Measurements from ENCODE around the gene TAF4.

Gene TAF4

DNA sequence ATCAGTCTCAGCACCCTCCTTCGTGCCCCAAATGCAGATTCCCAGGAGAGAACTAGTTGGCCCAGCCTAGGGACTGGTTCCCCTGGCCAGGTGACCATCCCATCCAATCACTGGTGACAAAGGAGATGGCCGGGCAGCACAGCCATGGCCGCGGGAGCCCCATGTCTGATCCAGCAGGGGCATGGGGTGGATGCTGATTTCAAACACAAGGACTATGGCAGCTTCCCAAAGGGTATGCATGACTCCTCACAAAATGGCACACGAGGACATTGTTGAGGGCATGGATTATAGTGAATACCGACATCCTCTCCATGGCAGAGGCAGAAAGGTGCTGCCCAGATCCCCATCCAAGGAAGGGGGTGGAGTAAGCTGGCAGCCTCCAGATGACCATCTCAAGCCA lies 46.7 kb upstream of the TAF4 start (continued):
- TF ChIP-seq, protein P1, sequence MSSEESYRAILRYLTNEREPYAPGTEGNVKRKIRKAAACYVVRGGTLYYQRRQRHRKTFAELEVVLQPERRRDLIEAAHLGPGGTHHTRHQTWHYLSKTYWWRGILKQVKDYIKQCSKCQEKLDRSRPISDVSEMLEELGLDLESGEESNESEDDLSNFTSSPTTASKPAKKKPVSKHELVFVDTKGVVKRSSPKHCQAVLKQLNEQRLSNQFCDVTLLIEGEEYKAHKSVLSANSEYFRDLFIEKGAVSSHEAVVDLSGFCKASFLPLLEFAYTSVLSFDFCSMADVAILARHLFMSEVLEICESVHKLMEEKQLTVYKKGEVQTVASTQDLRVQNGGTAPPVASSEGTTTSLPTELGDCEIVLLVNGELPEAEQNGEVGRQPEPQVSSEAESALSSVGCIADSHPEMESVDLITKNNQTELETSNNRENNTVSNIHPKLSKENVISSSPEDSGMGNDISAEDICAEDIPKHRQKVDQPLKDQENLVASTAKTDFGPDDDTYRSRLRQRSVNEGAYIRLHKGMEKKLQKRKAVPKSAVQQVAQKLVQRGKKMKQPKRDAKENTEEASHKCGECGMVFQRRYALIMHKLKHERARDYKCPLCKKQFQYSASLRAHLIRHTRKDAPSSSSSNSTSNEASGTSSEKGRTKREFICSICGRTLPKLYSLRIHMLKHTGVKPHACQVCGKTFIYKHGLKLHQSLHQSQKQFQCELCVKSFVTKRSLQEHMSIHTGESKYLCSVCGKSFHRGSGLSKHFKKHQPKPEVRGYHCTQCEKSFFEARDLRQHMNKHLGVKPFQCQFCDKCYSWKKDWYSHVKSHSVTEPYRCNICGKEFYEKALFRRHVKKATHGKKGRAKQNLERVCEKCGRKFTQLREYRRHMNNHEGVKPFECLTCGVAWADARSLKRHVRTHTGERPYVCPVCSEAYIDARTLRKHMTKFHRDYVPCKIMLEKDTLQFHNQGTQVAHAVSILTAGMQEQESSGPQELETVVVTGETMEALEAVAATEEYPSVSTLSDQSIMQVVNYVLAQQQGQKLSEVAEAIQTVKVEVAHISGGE (tag by site-specific recombination; conservative IDR thresholded peaks at IDR 0.05; ENCODE audit: low read depth): no peak

DNA sequence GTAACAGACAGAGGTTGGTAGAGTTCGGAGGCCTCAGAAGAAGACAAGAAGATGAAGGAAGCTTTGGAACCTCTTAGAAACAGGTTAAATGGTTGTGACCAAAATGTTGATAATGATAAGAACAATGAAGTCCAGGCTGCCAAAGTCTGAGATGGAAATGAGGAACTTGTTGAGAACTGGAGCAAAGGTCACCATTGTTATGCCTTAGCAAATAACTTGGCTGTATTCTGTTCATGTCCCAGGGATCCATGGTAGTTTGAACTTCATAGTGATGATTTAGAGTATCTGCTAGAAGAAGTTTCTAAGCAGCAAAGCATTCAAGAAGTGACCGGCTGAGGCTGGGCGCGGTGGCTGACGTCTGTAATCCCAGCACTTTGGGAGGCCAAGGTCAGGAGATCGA lies 45.5 kb upstream of the TAF4 start:
- ChIA-PET CTCF (interaction anchor here (1.1 kb wide), 1 partner anchor 24 kb away, joined by 4 read pairs; no protein-coding TSS in a partner anchor), POLR2A (no interaction called here)
- Histone ChIP-seq H3K36me3 (ENCODE audit: control insufficient read depth in 2 of 2, insufficient read depth in 1 of 2, low read length in 2 of 2) (no peaks in the 10 kb centered on the region), H3K4me1 (ENCODE audit: control insufficient read depth, insufficient read depth, low read length) (no peaks in the 10 kb centered on the region), H3K4me3 (ENCODE audit: low read depth, low read length) (no peak overlapping the region), H3K27ac (ENCODE audit: extremely low read depth, low read depth, low read length) (no peak overlapping the region), H3K9me3 (ENCODE audit: control insufficient read depth, insufficient read depth, low read depth, low read length) (no peaks in the 10 kb centered on the region)
- no peak for TF ChIP-seq ZNF548 (tag by site-specific recombination; IDR thresholded peaks at IDR 0.05)
- TF ChIP-seq, protein P2, sequence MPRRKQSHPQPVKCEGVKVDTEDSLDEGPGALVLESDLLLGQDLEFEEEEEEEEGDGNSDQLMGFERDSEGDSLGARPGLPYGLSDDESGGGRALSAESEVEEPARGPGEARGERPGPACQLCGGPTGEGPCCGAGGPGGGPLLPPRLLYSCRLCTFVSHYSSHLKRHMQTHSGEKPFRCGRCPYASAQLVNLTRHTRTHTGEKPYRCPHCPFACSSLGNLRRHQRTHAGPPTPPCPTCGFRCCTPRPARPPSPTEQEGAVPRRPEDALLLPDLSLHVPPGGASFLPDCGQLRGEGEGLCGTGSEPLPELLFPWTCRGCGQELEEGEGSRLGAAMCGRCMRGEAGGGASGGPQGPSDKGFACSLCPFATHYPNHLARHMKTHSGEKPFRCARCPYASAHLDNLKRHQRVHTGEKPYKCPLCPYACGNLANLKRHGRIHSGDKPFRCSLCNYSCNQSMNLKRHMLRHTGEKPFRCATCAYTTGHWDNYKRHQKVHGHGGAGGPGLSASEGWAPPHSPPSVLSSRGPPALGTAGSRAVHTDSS (tag by site-specific recombination; IDR thresholded peaks at IDR 0.05): no peak
- TF ChIP-seq, protein P3, sequence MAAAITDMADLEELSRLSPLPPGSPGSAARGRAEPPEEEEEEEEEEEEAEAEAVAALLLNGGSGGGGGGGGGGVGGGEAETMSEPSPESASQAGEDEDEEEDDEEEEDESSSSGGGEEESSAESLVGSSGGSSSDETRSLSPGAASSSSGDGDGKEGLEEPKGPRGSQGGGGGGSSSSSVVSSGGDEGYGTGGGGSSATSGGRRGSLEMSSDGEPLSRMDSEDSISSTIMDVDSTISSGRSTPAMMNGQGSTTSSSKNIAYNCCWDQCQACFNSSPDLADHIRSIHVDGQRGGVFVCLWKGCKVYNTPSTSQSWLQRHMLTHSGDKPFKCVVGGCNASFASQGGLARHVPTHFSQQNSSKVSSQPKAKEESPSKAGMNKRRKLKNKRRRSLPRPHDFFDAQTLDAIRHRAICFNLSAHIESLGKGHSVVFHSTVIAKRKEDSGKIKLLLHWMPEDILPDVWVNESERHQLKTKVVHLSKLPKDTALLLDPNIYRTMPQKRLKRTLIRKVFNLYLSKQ (tag by site-specific recombination; IDR thresholded peaks at IDR 0.05; ENCODE audit: borderline replicate concordance): no peak
- no peak for TF ChIP-seq ZBTB1 (tag by site-specific recombination; IDR thresholded peaks at IDR 0.05)
- TF ChIP-seq, protein P4, sequence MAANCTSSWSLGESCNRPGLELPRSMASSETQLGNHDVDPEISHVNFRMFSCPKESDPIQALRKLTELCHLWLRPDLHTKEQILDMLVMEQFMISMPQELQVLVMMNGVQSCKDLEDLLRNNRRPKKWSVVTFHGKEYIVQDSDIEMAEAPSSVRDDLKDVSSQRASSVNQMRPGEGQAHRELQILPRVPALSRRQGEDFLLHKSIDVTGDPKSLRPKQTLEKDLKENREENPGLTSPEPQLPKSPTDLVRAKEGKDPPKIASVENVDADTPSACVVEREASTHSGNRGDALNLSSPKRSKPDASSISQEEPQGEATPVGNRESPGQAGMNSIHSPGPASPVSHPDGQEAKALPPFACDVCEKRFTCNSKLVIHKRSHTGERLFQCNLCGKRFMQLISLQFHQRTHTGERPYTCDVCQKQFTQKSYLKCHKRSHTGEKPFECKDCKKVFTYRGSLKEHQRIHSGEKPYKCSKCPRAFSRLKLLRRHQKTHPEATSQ (tag by site-specific recombination; IDR thresholded peaks at IDR 0.05): no peak
- no peak for TF ChIP-seq ZNF600 (tag by site-specific recombination; IDR thresholded peaks at IDR 0.05)
- no peak for TF ChIP-seq SALL2 (tag by site-specific recombination; IDR thresholded peaks at IDR 0.05; ENCODE audit: borderline replicate concordance)
- no peak for TF ChIP-seq ZNF311 (tag by site-specific recombination; IDR thresholded peaks at IDR 0.05; ENCODE audit: borderline replicate concordance)
- TF ChIP-seq, protein P5, sequence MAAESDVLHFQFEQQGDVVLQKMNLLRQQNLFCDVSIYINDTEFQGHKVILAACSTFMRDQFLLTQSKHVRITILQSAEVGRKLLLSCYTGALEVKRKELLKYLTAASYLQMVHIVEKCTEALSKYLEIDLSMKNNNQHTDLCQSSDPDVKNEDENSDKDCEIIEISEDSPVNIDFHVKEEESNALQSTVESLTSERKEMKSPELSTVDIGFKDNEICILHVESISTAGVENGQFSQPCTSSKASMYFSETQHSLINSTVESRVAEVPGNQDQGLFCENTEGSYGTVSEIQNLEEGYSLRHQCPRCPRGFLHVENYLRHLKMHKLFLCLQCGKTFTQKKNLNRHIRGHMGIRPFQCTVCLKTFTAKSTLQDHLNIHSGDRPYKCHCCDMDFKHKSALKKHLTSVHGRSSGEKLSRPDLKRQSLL (tag by site-specific recombination; IDR thresholded peaks at IDR 0.05): no peak
- no peak for TF ChIP-seq ZNF785 (tag by site-specific recombination; IDR thresholded peaks at IDR 0.05)
- TF ChIP-seq, protein P6, sequence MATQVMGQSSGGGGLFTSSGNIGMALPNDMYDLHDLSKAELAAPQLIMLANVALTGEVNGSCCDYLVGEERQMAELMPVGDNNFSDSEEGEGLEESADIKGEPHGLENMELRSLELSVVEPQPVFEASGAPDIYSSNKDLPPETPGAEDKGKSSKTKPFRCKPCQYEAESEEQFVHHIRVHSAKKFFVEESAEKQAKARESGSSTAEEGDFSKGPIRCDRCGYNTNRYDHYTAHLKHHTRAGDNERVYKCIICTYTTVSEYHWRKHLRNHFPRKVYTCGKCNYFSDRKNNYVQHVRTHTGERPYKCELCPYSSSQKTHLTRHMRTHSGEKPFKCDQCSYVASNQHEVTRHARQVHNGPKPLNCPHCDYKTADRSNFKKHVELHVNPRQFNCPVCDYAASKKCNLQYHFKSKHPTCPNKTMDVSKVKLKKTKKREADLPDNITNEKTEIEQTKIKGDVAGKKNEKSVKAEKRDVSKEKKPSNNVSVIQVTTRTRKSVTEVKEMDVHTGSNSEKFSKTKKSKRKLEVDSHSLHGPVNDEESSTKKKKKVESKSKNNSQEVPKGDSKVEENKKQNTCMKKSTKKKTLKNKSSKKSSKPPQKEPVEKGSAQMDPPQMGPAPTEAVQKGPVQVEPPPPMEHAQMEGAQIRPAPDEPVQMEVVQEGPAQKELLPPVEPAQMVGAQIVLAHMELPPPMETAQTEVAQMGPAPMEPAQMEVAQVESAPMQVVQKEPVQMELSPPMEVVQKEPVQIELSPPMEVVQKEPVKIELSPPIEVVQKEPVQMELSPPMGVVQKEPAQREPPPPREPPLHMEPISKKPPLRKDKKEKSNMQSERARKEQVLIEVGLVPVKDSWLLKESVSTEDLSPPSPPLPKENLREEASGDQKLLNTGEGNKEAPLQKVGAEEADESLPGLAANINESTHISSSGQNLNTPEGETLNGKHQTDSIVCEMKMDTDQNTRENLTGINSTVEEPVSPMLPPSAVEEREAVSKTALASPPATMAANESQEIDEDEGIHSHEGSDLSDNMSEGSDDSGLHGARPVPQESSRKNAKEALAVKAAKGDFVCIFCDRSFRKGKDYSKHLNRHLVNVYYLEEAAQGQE (tag by site-specific recombination; IDR thresholded peaks at IDR 0.05): no peak
- TF ChIP-seq, protein P7, sequence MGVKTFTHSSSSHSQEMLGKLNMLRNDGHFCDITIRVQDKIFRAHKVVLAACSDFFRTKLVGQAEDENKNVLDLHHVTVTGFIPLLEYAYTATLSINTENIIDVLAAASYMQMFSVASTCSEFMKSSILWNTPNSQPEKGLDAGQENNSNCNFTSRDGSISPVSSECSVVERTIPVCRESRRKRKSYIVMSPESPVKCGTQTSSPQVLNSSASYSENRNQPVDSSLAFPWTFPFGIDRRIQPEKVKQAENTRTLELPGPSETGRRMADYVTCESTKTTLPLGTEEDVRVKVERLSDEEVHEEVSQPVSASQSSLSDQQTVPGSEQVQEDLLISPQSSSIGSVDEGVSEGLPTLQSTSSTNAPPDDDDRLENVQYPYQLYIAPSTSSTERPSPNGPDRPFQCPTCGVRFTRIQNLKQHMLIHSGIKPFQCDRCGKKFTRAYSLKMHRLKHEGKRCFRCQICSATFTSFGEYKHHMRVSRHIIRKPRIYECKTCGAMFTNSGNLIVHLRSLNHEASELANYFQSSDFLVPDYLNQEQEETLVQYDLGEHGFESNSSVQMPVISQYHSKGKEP (tag by site-specific recombination; IDR thresholded peaks at IDR 0.05): no peak
- no peak for TF ChIP-seq ZNF473 (tag by site-specific recombination; IDR thresholded peaks at IDR 0.05)
- TF ChIP-seq, protein P8, sequence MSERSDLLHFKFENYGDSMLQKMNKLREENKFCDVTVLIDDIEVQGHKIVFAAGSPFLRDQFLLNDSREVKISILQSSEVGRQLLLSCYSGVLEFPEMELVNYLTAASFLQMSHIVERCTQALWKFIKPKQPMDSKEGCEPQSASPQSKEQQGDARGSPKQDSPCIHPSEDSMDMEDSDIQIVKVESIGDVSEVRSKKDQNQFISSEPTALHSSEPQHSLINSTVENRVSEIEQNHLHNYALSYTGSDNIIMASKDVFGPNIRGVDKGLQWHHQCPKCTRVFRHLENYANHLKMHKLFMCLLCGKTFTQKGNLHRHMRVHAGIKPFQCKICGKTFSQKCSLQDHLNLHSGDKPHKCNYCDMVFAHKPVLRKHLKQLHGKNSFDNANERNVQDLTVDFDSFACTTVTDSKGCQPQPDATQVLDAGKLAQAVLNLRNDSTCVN (tag by site-specific recombination; optimal IDR thresholded peaks at IDR 0.05): no peak
- TF ChIP-seq KLF1 (tag by site-specific recombination; IDR thresholded peaks at IDR 0.05): no peak
- no peak for TF ChIP-seq ZNF354C (tag by site-specific recombination; IDR thresholded peaks at IDR 0.05; ENCODE audit: borderline replicate concordance, low read depth)
- TF ChIP-seq, protein P9, sequence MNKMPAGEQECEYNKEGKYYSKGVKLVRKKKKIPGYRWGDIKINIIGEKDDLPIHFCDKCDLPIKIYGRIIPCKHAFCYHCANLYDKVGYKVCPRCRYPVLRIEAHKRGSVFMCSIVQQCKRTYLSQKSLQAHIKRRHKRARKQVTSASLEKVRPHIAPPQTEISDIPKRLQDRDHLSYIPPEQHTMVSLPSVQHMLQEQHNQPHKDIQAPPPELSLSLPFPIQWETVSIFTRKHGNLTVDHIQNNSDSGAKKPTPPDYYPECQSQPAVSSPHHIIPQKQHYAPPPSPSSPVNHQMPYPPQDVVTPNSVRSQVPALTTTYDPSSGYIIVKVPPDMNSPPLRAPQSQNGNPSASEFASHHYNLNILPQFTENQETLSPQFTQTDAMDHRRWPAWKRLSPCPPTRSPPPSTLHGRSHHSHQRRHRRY (tag by site-specific recombination; IDR thresholded peaks at IDR 0.05): no peak

All from HEK293 (cell line).